HCEC 1CT (cell line): Measurements from ENCODE around the gene ERC2.
A peak's percentile ranks its signal among the peaks of the same experiment; 100 is the strongest.
"Not testable (repeated sequence)": the region's sequence is repeated elsewhere in the genome, so short reads cannot be mapped to it uniquely, and the experiment has no call there.

Experiments used
- DNase-seq: peaks from one replicate; pipeline ENCODE4 v3.0.0-alpha.2; 2017

ERC2 gene

GRCh38 chr3:56468184-56469106 lies at the start of gene ERC2:
ERC2 (minus strand) TSS chr3:56468467.
- no peak for DNase-seq

DNA sequence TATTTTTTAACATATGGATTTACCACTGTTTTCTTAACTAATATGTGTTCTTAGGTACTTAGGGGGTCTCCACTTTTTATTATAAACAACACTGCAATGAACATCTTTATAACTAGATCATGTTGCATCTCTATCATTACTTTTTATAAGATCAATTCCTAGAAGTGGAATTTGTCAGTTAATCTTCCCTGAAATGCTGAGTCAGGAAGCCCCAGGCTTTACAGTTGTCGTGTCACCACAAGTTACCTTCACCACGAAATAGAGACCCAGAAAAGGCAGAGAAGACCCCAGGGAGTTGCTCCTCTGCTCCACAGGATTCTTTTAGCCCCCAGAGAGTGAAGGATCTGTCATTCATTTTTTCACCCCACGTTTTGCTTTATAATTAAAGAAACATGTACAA lies 34.5 kb upstream of the ERC2 start:
- DNase-seq = no peak

DNA sequence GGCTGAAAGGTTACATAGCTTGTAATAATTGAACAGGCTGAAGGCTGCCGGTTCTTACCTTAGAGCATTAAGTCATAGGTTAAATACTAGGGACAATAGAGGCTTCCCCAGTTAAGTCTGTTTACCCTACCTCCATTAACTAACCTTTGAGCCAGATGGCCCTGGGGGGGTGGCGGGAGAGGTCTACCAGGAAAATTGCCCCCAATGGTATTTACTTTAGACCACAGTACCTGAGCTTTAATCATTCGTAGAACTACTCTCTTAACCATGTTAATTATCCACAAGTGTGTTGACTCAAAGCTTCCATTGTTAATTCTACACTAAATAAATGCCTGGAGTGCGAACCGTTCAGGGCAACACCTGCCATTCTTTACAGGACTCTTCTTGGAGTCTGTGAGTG lies 28.1 kb upstream of the ERC2 start:
- not testable (repeated sequence) for DNase-seq

DNA sequence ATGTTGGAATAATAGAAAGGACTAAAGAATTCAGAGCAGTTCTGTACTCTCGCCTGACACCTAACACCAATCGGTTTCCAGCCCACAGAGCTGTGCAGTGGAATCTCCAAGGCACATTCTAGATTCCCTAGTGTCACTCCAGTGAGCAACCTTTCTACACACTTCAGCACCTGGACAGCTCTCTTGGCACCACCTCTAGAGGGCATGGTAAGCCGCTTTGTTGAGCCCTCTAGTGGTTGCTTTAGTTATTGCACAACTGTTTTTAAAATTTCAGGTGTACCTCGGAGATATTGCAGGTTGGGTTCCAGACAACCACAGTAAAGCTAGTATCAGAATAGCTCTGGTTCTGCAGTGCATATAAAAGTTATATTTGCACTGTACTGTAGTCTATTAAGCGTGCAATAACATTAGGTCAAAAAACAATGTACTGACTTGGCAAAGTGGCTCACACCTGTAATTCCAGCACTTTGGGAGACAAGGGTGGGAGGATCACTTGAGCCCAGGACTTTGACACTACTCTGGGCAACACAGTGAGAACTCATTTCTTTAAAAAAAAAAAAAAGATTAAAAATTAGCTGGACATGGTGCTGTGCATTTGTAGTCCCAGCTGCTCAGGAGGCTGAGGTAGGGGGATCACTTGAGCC lies 26.5 kb upstream of the ERC2 start:
- peak; percentile 65 for DNase-seq

GRCh38 chr3:56491566-56491965 lies 23.3 kb upstream of the ERC2 start:
- no peak for DNase-seq

DNA sequence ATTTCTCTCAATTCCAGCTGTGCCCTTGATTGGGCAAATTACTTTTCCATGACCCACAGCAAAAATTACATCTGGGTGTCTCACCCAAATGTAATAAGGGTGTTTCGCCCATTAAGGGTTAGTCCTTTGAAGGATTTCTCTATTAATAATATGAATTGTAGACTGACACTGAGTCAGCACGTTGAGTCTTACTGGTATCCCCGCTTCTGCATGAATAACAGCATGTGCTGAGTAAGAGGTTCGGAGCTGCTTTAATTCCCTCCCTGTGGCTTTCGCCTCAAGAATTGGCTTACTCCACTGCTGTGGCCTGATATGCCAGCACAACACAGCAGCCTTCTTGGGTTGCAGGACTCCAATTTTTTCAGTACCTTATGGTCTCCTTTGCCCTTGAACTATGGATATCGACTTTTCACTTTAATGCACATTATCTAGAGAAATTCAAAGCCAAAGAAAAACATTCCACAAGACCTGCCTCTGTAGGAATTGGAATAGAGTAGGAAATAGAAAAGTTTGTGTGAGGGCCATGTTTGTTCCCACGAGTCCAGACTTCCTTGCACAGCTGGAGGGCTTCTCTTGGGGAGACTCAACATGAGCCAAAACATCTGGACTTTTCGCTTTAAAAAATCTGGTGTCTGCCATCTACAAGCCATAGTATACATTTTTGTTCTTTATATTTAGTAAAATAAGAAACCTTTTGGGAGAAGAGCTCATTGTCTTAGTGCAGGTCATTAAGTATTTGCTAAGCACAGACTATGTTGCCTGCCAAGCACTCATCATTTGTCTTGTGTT lies 20.7 kb upstream of the ERC2 start:
- DNase-seq = no peak

DNA sequence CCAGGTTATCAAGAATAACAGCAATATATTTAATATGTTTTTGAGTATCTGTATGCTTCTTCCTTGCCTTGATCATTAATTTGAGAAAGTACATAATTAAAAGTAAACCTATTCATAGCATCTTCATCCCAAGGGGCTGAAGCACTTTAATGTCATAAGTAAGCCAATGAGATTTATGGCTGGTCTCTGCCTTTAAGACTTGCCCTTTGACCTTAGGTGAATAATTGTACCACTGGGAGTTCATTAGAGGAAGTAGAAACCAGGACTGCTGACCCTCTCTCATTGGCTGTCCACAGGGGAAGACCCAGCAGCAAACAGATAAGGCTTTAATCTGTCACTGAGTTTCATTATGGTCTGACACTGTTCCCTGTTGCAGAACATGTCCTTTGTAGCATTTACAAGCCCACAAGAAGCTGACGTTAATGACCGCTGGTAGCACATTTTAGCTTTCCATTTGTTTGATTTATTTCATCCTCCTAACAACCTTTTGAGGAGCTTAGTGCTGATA lies 16.3 kb upstream of the ERC2 start:
- no peak for DNase-seq

GRCh38 chr3:56484122-56484521 lies 15.9 kb upstream of the ERC2 start:
- no peak for DNase-seq

- DNase-seq = no peak
Observed at GRCh38 chr3:56477646-56478045, 9.4 kb upstream of the ERC2 start.

- no peak for DNase-seq
Observed at GRCh38 chr3:56476771-56477170, 8.5 kb upstream of the ERC2 start.

DNA sequence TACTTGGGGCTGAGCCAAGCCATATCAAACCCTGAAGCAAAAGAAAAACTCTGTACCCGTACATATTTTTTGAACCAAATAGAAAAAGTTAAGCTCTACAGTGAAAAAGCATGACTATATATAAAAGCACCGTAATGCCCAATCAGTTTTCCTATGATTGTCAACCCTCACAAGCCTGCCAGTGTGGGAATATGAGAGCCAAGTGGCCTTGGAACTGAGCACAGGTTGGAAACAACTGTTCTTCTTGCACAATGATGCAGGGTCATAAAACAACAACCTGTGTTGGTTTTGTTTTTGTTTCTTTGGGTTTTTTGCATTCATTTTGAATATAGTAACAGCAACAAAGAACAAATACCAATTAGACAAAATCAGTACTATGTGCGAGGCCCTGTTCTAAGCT lies 3.5 kb upstream of the ERC2 start:
- no peak for DNase-seq

DNA sequence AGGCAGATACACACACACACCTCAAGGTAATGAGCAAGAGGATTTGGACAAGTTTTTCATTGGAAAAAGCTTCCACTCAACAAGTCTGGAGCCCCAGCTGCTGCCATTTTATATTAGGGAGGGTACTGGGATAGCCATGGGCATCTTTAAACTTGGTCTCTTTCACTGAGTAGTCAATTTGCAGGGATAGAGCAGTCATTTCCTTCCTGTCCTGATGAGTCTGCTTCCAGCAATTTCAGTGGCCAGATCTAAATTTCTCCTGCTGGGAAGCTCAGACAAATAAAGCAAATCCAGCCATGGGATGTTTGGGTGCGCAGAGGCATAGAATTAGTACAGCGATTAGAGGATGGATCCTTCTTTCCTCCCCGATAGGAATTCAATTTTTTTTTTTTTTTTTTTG lies 874 bp upstream of the ERC2 start:
- DNase-seq = no peak

DNA sequence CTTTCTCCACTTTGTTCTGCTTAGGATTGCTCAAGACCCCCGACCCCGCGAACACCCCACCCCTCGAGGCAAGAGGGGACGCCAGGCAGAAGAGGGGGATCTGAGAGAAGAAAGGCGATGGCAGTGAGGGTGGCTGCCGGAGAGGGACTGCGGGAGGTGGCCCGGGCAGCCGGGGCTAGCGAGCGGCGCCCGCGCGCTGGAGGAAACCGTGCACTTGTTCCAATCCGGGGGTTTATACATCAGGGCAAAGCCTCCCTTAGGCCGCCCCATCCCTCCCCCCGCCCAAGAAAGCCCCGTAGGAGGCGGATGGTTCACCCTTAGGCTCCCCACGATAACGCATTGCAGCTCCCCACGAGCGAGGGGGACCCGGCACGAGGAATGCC lies 475 bp downstream of the ERC2 start:
- no peak for DNase-seq

DNA sequence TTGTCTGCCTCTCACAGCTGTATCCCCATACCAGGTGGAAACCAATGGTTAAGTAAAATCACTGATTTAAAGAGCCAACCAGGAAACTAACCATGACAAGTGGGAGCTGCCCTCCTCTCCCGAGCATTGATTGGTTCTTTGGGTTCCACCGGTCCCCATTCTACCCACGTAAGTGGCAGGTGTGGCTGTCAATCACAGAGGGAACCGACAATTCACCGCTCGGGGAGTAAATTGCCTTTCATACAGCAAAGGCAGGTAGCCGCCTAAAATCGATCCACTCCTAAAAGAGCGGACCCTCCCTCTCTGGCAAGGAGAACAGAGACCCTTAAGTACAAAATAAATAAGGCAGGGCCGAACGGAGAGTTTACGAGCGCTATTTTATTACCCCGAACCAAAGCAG lies 1.2 kb downstream of the ERC2 start:
- no peak for DNase-seq

DNA sequence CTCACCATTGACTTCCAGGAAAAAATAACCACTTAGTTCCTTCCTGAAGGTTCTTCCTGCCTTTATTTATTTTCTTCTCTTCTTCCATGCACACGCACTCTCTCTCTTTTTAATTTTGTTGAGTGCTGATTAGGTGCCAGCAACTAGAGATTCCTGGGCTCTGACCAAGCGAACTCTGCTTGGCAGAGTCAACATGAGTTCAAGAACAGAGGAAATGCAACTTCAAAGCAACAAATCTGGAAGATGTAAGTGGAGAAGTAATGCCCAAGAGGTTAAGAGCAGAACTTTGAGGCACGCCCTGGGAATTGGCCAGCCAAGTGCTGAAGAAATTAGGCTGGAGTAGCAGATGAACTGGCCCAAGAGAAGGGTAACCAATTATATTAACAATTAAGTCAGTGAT lies 8.5 kb downstream of the ERC2 start:
- no peak for DNase-seq

- DNase-seq = no peak
Observed at GRCh38 chr3:56459104-56459496, 9.2 kb downstream of the ERC2 start.

DNA sequence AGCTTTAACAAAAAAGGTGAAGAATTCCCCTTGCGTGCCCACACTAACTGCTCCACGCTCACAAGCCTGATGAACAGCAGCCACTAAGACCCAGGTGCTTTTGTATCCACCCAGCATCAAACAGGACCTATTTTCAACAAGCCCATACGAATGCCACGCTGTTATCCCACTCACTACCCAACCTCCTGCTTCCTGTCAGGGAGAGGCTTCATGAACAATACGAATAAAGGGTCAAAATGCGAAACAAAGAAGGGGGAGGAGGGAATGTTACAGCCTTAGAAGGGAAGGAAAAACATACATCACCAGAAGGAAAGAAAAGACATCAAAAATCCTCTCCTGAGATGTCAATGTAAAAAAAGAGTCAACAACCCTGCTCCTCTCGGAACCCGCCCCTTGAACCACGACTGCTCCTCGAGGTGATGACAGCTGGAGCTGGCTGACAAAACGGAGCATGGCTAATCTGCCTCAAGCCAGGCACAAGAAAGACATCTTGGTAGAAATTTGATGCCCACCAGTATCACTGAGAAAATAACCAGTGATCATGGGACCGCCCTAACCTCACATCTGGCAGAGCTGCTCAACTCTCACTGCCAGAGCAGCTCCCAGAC lies 9.7 kb downstream of the ERC2 start:
- DNase-seq = no peak

DNA sequence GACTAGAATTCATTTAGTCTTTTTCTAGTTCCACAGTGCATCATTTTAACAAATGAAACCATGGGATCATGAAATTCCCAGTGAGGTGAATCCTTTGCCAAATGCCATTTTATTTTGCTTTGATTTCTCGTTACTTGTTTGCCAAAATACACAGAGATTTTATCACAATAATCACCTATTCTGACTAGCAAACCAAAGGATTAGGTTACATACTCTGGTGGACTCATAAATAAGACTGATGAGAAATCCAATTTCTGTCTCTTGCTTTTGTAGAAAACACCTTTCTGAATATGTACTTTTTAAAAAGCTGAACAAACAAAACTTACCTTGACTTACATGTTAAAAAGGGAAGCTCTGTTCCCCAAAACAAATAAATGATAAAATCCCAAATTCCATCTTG lies 12.2 kb downstream of the ERC2 start:
- no peak for DNase-seq

DNA sequence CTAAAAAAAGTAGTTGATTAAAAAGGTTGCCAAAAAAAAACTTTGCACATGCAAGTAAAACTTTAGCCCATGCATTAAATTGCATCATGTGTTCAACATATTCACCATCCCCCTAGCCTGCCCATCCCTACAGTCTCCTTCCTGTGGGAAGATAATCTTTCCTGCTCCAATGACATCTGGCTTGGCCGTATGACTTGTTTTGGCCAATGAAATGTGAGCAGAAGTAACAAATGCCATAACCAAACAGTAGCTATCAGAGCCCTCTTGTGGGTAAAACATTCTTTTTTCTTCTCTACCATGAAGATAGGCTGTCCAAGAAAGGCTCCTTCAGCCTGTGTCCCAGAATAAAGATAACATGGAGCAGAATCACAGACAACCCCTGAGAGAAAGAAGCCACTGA lies 15.3 kb downstream of the ERC2 start:
- DNase-seq = no peak

- DNase-seq = no peak
Observed at GRCh38 chr3:56452085-56452484, 16.2 kb downstream of the ERC2 start.

DNA sequence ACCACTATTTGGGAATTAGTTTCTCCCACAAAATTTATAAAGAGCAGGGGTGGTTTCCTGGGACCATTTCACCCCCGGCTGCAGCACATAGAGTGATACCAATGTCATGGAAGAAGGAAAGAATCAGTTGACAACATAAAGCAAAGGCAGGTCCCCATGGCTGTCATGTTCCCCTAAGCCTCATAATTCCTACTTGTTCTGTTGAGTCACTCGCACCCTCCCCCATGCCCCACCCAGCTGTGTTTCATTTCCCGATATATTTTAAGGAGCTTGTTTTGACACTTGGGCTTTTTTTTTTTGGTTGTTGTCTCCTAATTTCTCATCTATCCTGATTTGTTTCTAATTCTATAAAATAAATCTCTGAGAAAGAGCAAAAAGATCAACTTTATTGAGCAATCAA lies 24.9 kb downstream of the ERC2 start:
- no peak for DNase-seq

DNA sequence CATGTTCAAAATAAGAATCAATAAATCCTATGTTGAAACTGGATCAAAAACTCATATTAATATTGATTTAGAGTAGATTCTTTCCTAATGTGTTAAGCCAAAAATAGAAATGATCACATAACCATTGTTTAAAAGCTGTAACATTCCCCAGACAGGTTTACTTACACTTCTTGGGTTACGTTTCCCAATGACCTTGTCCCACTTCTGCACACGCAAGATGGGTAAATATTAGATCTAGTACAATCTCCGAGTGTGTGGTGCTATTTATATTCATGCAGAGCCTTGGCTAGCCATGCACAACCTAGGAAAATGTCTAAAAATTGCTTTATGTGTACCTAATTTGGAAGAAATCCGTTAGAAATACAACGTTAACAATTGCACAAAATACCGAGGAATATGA lies 39.6 kb downstream of the ERC2 start:
- no peak for DNase-seq

DNA sequence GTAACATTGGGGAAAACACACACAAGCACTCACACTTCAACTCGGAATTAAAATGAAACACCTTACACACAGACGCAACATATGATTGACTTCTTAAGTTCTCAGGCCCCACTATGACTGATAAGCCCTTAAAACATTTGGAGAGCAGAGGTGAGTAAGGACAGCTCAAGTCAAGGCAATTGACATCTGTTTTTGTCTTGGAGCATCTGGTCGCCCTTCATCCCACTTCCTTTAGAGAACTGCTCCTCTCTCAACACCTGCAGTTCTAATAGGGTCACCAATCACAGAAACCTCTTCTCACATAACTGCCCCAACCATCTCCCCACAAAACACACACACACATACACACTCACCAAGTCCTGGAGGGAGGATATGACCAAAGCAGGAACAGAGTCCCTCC lies 43.4 kb downstream of the ERC2 start:
- DNase-seq = no peak
